Testis (tissue), 5 donors: ENCODE results near the gene PHF23. TPM values are rescaled to one million over a fixed set of nuclear protein-coding genes. Genes with fewer than 3 reads are reported as not detected.

Experiments
- DNase-seq: peaks from one replicate; pipeline ENCODE4 v3.0.0-alpha.2; 2019
- H3K27ac ChIP-seq, 2 donors: fragments of 200-600 bp; sonication (generic); one replicate each; pipeline ENCODE4 v1.5.1; 2019
- H3K27me3 ChIP-seq: fragments of 200-600 bp; sonication (generic); one replicate; pipeline ENCODE4 v1.5.1; 2019
- H3K36me3 ChIP-seq: fragments of 200-600 bp; sonication (generic); one replicate; pipeline ENCODE4 v1.5.1; 2017; ENCODE audit warnings: low read depth; ENCODE audit errors: missing control alignments
- H3K4me1 ChIP-seq: fragments of 200-600 bp; sonication (generic); one replicate; pipeline ENCODE4 v1.5.1; 2019
- H3K4me3 ChIP-seq, 2 donors: fragments of 200-600 bp; sonication (generic); one replicate each; pipeline ENCODE4 v1.5.1; 2017 to 2019
- H3K9me3 ChIP-seq: fragments of 200-600 bp; sonication (generic); one replicate; pipeline ENCODE4 v1.5.1; 2017
- CTCF ChIP-seq, 3 experiments: fragments of 450-650 bp in 2 of 3; fragments of 200-600 bp in 1 of 3; sonication (generic) in 1 of 3; IDR thresholded peaks; one replicate each; pipeline ENCODE4 v1.5.1; 2016 to 2019; ENCODE audit warnings: antibody characterized with exemption in 3 of 3, mild to moderate bottlenecking in 2 of 3, moderate library complexity in 1 of 3
- POLR2A ChIP-seq: fragments of 450-650 bp; IDR thresholded peaks from one replicate; pipeline ENCODE4 v1.6.1; 2017; ENCODE audit warnings: antibody characterized with exemption, mild to moderate bottlenecking, moderate library complexity
- WGBS, 2 donors: methylation state at CpG; one replicate each; pipeline ENCODE4 v1.1.5; 2018; 5-methylcytosine and 5-hydroxymethylcytosine counted together
- intact Hi-C: fragments of 100-400 bp; cut with DNase I; formaldehyde crosslinking; loops from one replicate; pipeline ENCODE4 v1.15.1; 2023; ENCODE audit warnings: low total_unique reads
- long read RNA-seq, 2 donors: transcript quantifications; one replicate each; lab custom pipeline, GENCODE V29; 2026
- polyA plus RNA-seq: library from polyadenylated mRNA; stranded (reverse); fragments of 350-450 nt; fragmentation: Illumina TruSeq; extraction: RNeasy Lipid Tissue Mini Kit (QIAGEN cat#74804); gene quantifications from one replicate; pipeline ENCODE4 v1.2.3, GENCODE V29; 2014; ENCODE audit warnings: low read depth, low replicate concordance; ENCODE audit not compliant: insufficient read depth
- total RNA-seq, 2 donors: library from RNA; depleted of rRNA; stranded (reverse); fragments of >200 nt; gene quantifications; one replicate each; pipeline ENCODE4 v1.2.3, GENCODE V29; 2016

Gene PHF23
- total RNA-seq, result 10 to 100 TPM; 54.9 to 61.6 TPM
- polyA plus RNA-seq, result 53.4 TPM
- long read RNA-seq, donor 1, transcript PHF23-201 (5 exons, 2,037 nt), result major isoform, 15 of 49 reads
- long read RNA-seq, donor 1, partial matches to known transcripts, result 28 of 49 reads
- long read RNA-seq, donor 1, other reads (novel, unspliced or antisense), result 0 of 49 reads
- long read RNA-seq, donor 2, transcript PHF23-201 (5 exons, 2,037 nt), result major isoform, 12 of 41 reads
- long read RNA-seq, donor 2, partial matches to known transcripts, result 22 of 41 reads
- long read RNA-seq, donor 2, other reads (novel, unspliced or antisense), result 0 of 41 reads

- intact Hi-C loops, result no loop called here
These were observed at the start of gene PHF23 for GRCh38 chr17:7239091-7240027. Gene PHF23 (minus strand): TSS chr17:7239457. CDS start chr17:7239279, 178 bp downstream.

GRCh38 chr17:7285679-7286078 lies 46.4 kb upstream of the PHF23 start:
- H3K36me3 ChIP-seq, result no peaks in the 10 kb centered on the region
- WGBS, 2 donors, result 87 to 92% methylated on average over 12 of the region's 12 CpGs
- no peaks in the 10 kb centered on the region for H3K9me3 ChIP-seq
- no peak overlapping the region for H3K4me3 ChIP-seq
- DNase-seq, result no peak
- no peak overlapping the region for H3K27ac ChIP-seq
- peaks cover 11% of the 10 kb centered on the region for H3K4me1 ChIP-seq
- no peak for TF ChIP-seq CTCF (IDR thresholded peaks at IDR 0.05)
- intact Hi-C loops, result no loop called here
- H3K27me3 ChIP-seq, result no peaks in the 10 kb centered on the region

More at GRCh38 chr17:7239091-7240027, at the start of gene PHF23:
- DNase-seq, result peak; percentile 100
- H3K36me3 ChIP-seq, result no peaks in the 10 kb centered on the region
- H3K27me3 ChIP-seq, result no peaks in the 10 kb centered on the region
- H3K4me3 ChIP-seq, result peak within 1 kb of the TSS; percentile 84 to 99
- peaks cover 43% of the 10 kb centered on the region for H3K4me1 ChIP-seq
- H3K27ac ChIP-seq, result peak within 1 kb of the TSS; percentile 97 to 99
- WGBS, 2 donors, result 0 to 1% methylated on average over 65 of the region's 72 CpGs
- TF ChIP-seq CTCF (IDR thresholded peaks at IDR 0.05), result peak in 2 of 3 experiments; percentile 51 to 58
- TF ChIP-seq POLR2A, result no peak
- no peaks in the 10 kb centered on the region for H3K9me3 ChIP-seq

GRCh38 chr17:7284911-7285310 lies 45.7 kb upstream of the PHF23 start:
- Histone ChIP-seq H3K4me1 (peaks cover 12% of the 10 kb centered on the region), H3K36me3 (no peaks in the 10 kb centered on the region), H3K9me3 (no peaks in the 10 kb centered on the region), H3K27me3 (no peaks in the 10 kb centered on the region), H3K27ac (no peak overlapping the region), H3K4me3 (no peak overlapping the region)
- 94 to 98% methylated on average over 4 to 16 of the region's 16 CpGs for WGBS, 2 donors
- TF ChIP-seq CTCF (IDR thresholded peaks at IDR 0.05), result no peak
- no peak for TF ChIP-seq POLR2A
- intact Hi-C loops, result no loop called here
- DNase-seq, result no peak

- intact Hi-C loops, result no loop called here
- peaks cover 12% of the 10 kb centered on the region for H3K4me1 ChIP-seq
These were observed 44.4 kb upstream of the PHF23 start for GRCh38 chr17:7283471-7284216.

More at GRCh38 chr17:7283471-7284216, 44.4 kb upstream of the PHF23 start:
- no peaks in the 10 kb centered on the region for H3K36me3 ChIP-seq
- no peak overlapping the region for H3K27ac ChIP-seq
- no peaks in the 10 kb centered on the region for H3K27me3 ChIP-seq
- H3K4me3 ChIP-seq, result no peak overlapping the region
- TF ChIP-seq POLR2A, result no peak
- no peak for TF ChIP-seq CTCF (IDR thresholded peaks at IDR 0.05)
- H3K9me3 ChIP-seq, result no peaks in the 10 kb centered on the region
- 90 to 93% methylated on average over 15 to 18 of the region's 18 CpGs for WGBS, 2 donors
- no peak for DNase-seq
